Liver (tissue), 9 donors: ENCODE measurements around the gene NBPF1. TPM values are rescaled to one million over a fixed set of nuclear protein-coding genes. Genes with fewer than 3 reads are reported as not detected.
"Not testable (repeated sequence)": the region's sequence is repeated elsewhere in the genome, so short reads cannot be mapped to it uniquely, and the experiment has no call there.

Experiments
- DNase-seq: peaks from one replicate; pipeline ENCODE4 v3.0.0-alpha.2; 2017; ENCODE audit warnings: low spot score
- H3K27ac ChIP-seq, 2 donors: one replicate each; pipeline ENCODE4 v1.7.0; 2013; ENCODE audit warnings: inconsistent platforms in 2 of 2, low read length in 2 of 2, control low read depth in 1 of 2, low read depth in 1 of 2, mild to moderate bottlenecking in 1 of 2
- H3K27me3 ChIP-seq, 4 donors: one replicate each; pipeline versions ENCODE4 v1.6.1 to v1.7.0; 2013; ENCODE audit warnings: low read length in 3 of 4, inconsistent platforms in 1 of 4, mild to moderate bottlenecking in 1 of 4, moderate library complexity in 1 of 4; ENCODE audit not compliant: control insufficient read depth in 4 of 4, insufficient read depth in 4 of 4
- H3K36me3 ChIP-seq, 4 donors: one replicate each; pipeline versions ENCODE4 v1.6.1 to v1.7.0; 2013; ENCODE audit warnings: low read length in 3 of 4, mild to moderate bottlenecking in 3 of 4, low read depth in 1 of 4, moderate library complexity in 1 of 4; ENCODE audit not compliant: control insufficient read depth in 4 of 4, insufficient read depth in 3 of 4
- H3K4me1 ChIP-seq, 4 donors: one replicate each; pipeline versions ENCODE4 v1.6.1 to v1.7.0; 2013; ENCODE audit warnings: low read length in 3 of 4, mild to moderate bottlenecking in 3 of 4, moderate library complexity in 1 of 4; ENCODE audit not compliant: control insufficient read depth in 4 of 4, insufficient read depth in 4 of 4
- H3K4me3 ChIP-seq, 3 donors: one replicate each; pipeline versions ENCODE4 v1.6.1 to v1.7.0; 2013; ENCODE audit warnings: low read length in 3 of 3, control low read depth in 1 of 3, low read depth in 1 of 3, mild to moderate bottlenecking in 1 of 3
- H3K9ac ChIP-seq, 2 donors: one replicate each; pipeline ENCODE4 v1.7.0; 2013; ENCODE audit warnings: low read length in 2 of 2, mild to moderate bottlenecking in 2 of 2, moderate library complexity in 2 of 2, control low read depth in 1 of 2, low read depth in 1 of 2
- H3K9me3 ChIP-seq, 4 donors: one replicate each; pipeline versions ENCODE4 v1.6.1 to v1.7.0; 2013; ENCODE audit warnings: low read length in 3 of 4; ENCODE audit not compliant: control insufficient read depth in 4 of 4
- REST ChIP-seq: IDR thresholded peaks from 2 replicates; pipeline ENCODE4 v1.6.1; 2016; ENCODE audit warnings: antibody characterized with exemption, mild to moderate bottlenecking
- RXRA ChIP-seq, 2 donors: IDR thresholded peaks; 2 replicates each; pipeline ENCODE4 v1.6.1; 2017 to 2018; ENCODE audit warnings: antibody characterized with exemption in 2 of 2, mild to moderate bottlenecking in 1 of 2
- WGBS: extraction: QIAGEN DNeasy Blood & Tissue Kit; methylation state at CpG from one replicate; pipeline ENCODE4 v1.1.7; 2013; 5-methylcytosine and 5-hydroxymethylcytosine counted together
- polyA plus RNA-seq, 2 donors: library from polyadenylated mRNA; stranded (reverse) in 1 of 2; unstranded in 1 of 2; fragments of 200-250 nt in 1 of 2; fragments of >200 nt in 1 of 2; fragmentation: Nextera tagmentation in 1 of 2; extraction: Ambion mirVana in 1 of 2; gene quantifications; one replicate each; pipeline versions ENCODE4 v1.2.1 to v1.2.3, GENCODE V29; 2013 to 2015
- total RNA-seq, 2 donors: library from RNA; depleted of rRNA; stranded (reverse); fragments of >200 nt; gene quantifications; one replicate each; pipeline ENCODE4 v1.2.3, GENCODE V29; 2014
- donor health status: healthy.
- donor health status: healthy.
- donor health status: healthy.
- donor health status: healthy.
- donor health status: healthy.

NBPF1 gene
- total and polyA plus RNA-seq, 4 donors, result 8.0 to 16.4 (median 10.8) TPM

GRCh38 chr1:16643476-16644192 is 30.3 kb upstream of the NBPF1 start:
- H3K9me3 ChIP-seq, H3K27me3 ChIP-seq, H3K36me3 ChIP-seq: not testable (repeated sequence)
- 21% methylated on average over 12 of the region's 12 CpGs for WGBS
- H3K4me3 ChIP-seq, result peak overlapping the region; percentile 73 to 97 (median 96)
- H3K9ac ChIP-seq, result peak overlapping the region; percentile 79 to 99
- TF ChIP-seq RXRA (IDR thresholded peaks at IDR 0.05) (peak in 1 of 2 donors; percentile 37), REST (peak; percentile 72)
- peak overlapping the region; percentile 90 to 95 for H3K27ac ChIP-seq
- DNase-seq, result peak; percentile 71
- H3K4me1 ChIP-seq, result peaks cover 10 to 51% (median 38%) of the 10 kb centered on the region in 4 donors

- WGBS, result 80% methylated on average over 4 of the region's 4 CpGs
- not testable (repeated sequence) for H3K36me3 ChIP-seq, H3K4me3 ChIP-seq, H3K27me3 ChIP-seq, H3K27ac ChIP-seq, H3K9me3 ChIP-seq
- peak; percentile 67 for DNase-seq
- peak overlapping the region in 1 of 2 donors; percentile 99 for H3K9ac ChIP-seq
- H3K4me1 ChIP-seq, result peaks cover 10 to 51% (median 38%) of the 10 kb centered on the region in 4 donors
Observed at GRCh38 chr1:16643001-16643411, 29.6 kb upstream of the NBPF1 start.

- peak overlapping the region in 1 of 2 donors; percentile 1 for H3K9ac ChIP-seq
- H3K27ac ChIP-seq, H3K4me3 ChIP-seq, H3K9me3 ChIP-seq, H3K36me3 ChIP-seq, H3K27me3 ChIP-seq: not testable (repeated sequence)
- 69% methylated on average over 9 of the region's 9 CpGs for WGBS
- peak; percentile 49 for DNase-seq
- peaks cover 10 to 51% (median 38%) of the 10 kb centered on the region in 4 donors for H3K4me1 ChIP-seq
Observed at GRCh38 chr1:16642025-16642966, 28.9 kb upstream of the NBPF1 start.

- not testable (repeated sequence) for H3K36me3 ChIP-seq, H3K27me3 ChIP-seq, H3K27ac ChIP-seq, DNase-seq, H3K4me3 ChIP-seq, H3K9me3 ChIP-seq
- 90% methylated on average over 8 of the region's 8 CpGs for WGBS
- peak overlapping the region in 1 of 2 donors; percentile 1 for H3K9ac ChIP-seq
- peaks cover 10 to 50% (median 36%) of the 10 kb centered on the region in 4 donors for H3K4me1 ChIP-seq
Observed at GRCh38 chr1:16641159-16641975, 28.0 kb upstream of the NBPF1 start.

GRCh38 chr1:16639091-16640031 is 26.0 kb upstream of the NBPF1 start:
- not testable (repeated sequence) for H3K27me3 ChIP-seq, H3K27ac ChIP-seq, H3K36me3 ChIP-seq, H3K9me3 ChIP-seq, H3K4me3 ChIP-seq, H3K9ac ChIP-seq, DNase-seq
- H3K4me1 ChIP-seq, result peaks cover 10 to 40% (median 32%) of the 10 kb centered on the region in 4 donors
- 79% methylated on average over 11 of the region's 11 CpGs for WGBS
